HEK293 (cell line): ENCODE data around the gene CDH12.

Experiments
- CTCF ChIA-PET: fragments of 350-600 bp; formaldehyde crosslinking; extraction: SDS; loops from one replicate; lab custom pipeline; 2021; ENCODE audit warnings: antibody characterized with exemption; lab: Yijun Ruan, JAX
- POLR2A ChIA-PET: fragments of 300-600 bp; formaldehyde crosslinking; extraction: SDS; loops from one replicate; lab custom pipeline; 2020; ENCODE audit warnings: antibody characterized with exemption, inconsistent platforms; lab: Yijun Ruan, JAX
- H3K27ac ChIP-seq: fragments of 200-500 bp; sonication (Bioruptor generic); 2 replicates; pipeline ENCODE4 v1.5.1; 2014; ENCODE audit warnings: low read depth, low read length, control low read depth, inconsistent platforms; ENCODE audit errors: extremely low read depth
- H3K36me3 ChIP-seq, 2 experiments: fragments of 200-500 bp in 1 of 2; sonication (Bioruptor generic) in 1 of 2; 1 replicate in 1 of 2; 2 replicates in 1 of 2; pipeline ENCODE4 v1.5.1; 2014 to 2017; ENCODE audit warnings: inconsistent platforms in 2 of 2, low read length in 2 of 2; ENCODE audit not compliant: control insufficient read depth in 2 of 2, insufficient read depth in 1 of 2
- H3K4me1 ChIP-seq: fragments of 200-500 bp; sonication (Bioruptor generic); 2 replicates; pipeline ENCODE4 v1.5.1; 2014; ENCODE audit warnings: mild to moderate bottlenecking, low read length, inconsistent platforms; ENCODE audit not compliant: control insufficient read depth, insufficient read depth
- H3K4me3 ChIP-seq: 2 replicates; pipeline ENCODE4 v1.5.1; 2011; ENCODE audit warnings: low read depth, mild to moderate bottlenecking, control low read depth, low read length, moderate library complexity
- H3K9me3 ChIP-seq: fragments of 200-500 bp; sonication (Bioruptor generic); 2 replicates; pipeline ENCODE4 v1.5.1; 2014; ENCODE audit warnings: low read depth, low read length, inconsistent platforms; ENCODE audit not compliant: control insufficient read depth, insufficient read depth
- GLI2 ChIP-seq: fragments of 450-650 bp; formaldehyde crosslinking; IDR thresholded peaks from 2 replicates; pipeline ENCODE4; 2017; ENCODE audit warnings: missing biosample characterization, missing genetic modification characterization, low read depth, borderline replicate concordance
- HIC1 ChIP-seq: fragments of 450-650 bp; formaldehyde crosslinking; IDR thresholded peaks from 2 replicates; pipeline ENCODE4 v1.5.1; 2016; ENCODE audit warnings: missing biosample characterization, missing genetic modification characterization
- HOXD13 ChIP-seq: sonication (generic); formaldehyde crosslinking; IDR thresholded peaks from 2 replicates; pipeline ENCODE4 v1.8.0; 2022; ENCODE audit warnings: missing genetic modification reagents, borderline replicate concordance
- KLF8 ChIP-seq: fragments of 450-650 bp; formaldehyde crosslinking; IDR thresholded peaks from 2 replicates; pipeline ENCODE4 v1.5.1; 2016; ENCODE audit warnings: missing biosample characterization, missing genetic modification characterization
- MEIS1 ChIP-seq: sonication (generic); formaldehyde crosslinking; IDR thresholded peaks from 2 replicates; pipeline ENCODE4 v1.8.1; 2022; ENCODE audit warnings: missing genetic modification reagents, mild to moderate bottlenecking, borderline replicate concordance
- SCRT1 ChIP-seq: fragments of 450-650 bp; formaldehyde crosslinking; IDR thresholded peaks from 2 replicates; pipeline ENCODE4 v1.5.1; 2016; ENCODE audit warnings: missing biosample characterization, missing genetic modification characterization, borderline replicate concordance
- SCRT2 ChIP-seq: fragments of 450-650 bp; formaldehyde crosslinking; IDR thresholded peaks from 2 replicates; pipeline ENCODE4 v1.5.1; 2016; ENCODE audit warnings: missing biosample characterization, missing genetic modification characterization
- ZBTB17 ChIP-seq: fragments of 450-650 bp; formaldehyde crosslinking; IDR thresholded peaks from 2 replicates; pipeline ENCODE4 v1.5.1; 2016; ENCODE audit warnings: missing biosample characterization, missing genetic modification characterization
- ZBTB21 ChIP-seq: fragments of 450-650 bp; formaldehyde crosslinking; IDR thresholded peaks from 2 replicates; pipeline ENCODE4 v1.5.1; 2017; ENCODE audit warnings: missing biosample characterization, missing genetic modification characterization
- ZFP41 ChIP-seq: fragments of 450-650 bp; formaldehyde crosslinking; IDR thresholded peaks from 2 replicates; pipeline ENCODE4 v1.5.1; 2016; ENCODE audit warnings: missing biosample characterization, missing genetic modification characterization, borderline replicate concordance
- ZNF324 ChIP-seq: fragments of 450-650 bp; formaldehyde crosslinking; IDR thresholded peaks from 2 replicates; pipeline ENCODE4 v1.5.1; 2016; ENCODE audit warnings: missing biosample characterization, missing genetic modification characterization
- ZNF335 ChIP-seq: fragments of 450-650 bp; formaldehyde crosslinking; conservative IDR thresholded peaks from 2 replicates; pipeline ENCODE4 v1.5.1; 2016; ENCODE audit warnings: missing biosample characterization, missing genetic modification characterization
- ZNF391 ChIP-seq: fragments of 450-650 bp; formaldehyde crosslinking; IDR thresholded peaks from 2 replicates; pipeline ENCODE4 v1.5.1; 2016; ENCODE audit warnings: low read depth, missing biosample characterization, missing genetic modification characterization, borderline replicate concordance
- ZNF426 ChIP-seq: fragments of 450-650 bp; formaldehyde crosslinking; IDR thresholded peaks from 2 replicates; pipeline ENCODE4 v1.5.1; 2017; ENCODE audit warnings: missing biosample characterization, missing genetic modification characterization, mild to moderate bottlenecking, inconsistent platforms, moderate library complexity
- ZNF48 ChIP-seq: fragments of 450-650 bp; formaldehyde crosslinking; IDR thresholded peaks from 2 replicates; pipeline ENCODE4 v1.5.1; 2016; ENCODE audit warnings: missing biosample characterization, missing genetic modification characterization
- ZNF521 ChIP-seq: fragments of 450-650 bp; formaldehyde crosslinking; IDR thresholded peaks from 2 replicates; pipeline ENCODE4 v1.5.1; 2017; ENCODE audit warnings: missing biosample characterization, mild to moderate bottlenecking, missing genetic modification characterization
- ZNF529 ChIP-seq: fragments of 450-650 bp; formaldehyde crosslinking; IDR thresholded peaks from 2 replicates; pipeline ENCODE4 v1.5.1; 2017; ENCODE audit warnings: missing genetic modification characterization, missing biosample characterization; ENCODE audit not compliant: insufficient replicate concordance
- ZNF571 ChIP-seq: fragments of 450-650 bp; formaldehyde crosslinking; IDR thresholded peaks from 2 replicates; pipeline ENCODE4 v1.5.0; 2017; ENCODE audit warnings: missing biosample characterization, missing genetic modification characterization
- ZNF610 ChIP-seq: fragments of 450-650 bp; formaldehyde crosslinking; IDR thresholded peaks from 2 replicates; pipeline ENCODE4 v1.5.1; 2016; ENCODE audit warnings: missing biosample characterization, missing genetic modification characterization, borderline replicate concordance
- ZNF629 ChIP-seq: fragments of 450-650 bp; formaldehyde crosslinking; IDR thresholded peaks from 2 replicates; pipeline ENCODE4 v1.5.1; 2017; ENCODE audit warnings: missing biosample characterization, missing genetic modification characterization
- ZNF670 ChIP-seq: fragments of 450-650 bp; formaldehyde crosslinking; IDR thresholded peaks from 2 replicates; pipeline ENCODE4 v1.5.1; 2016; ENCODE audit warnings: missing biosample characterization, missing genetic modification characterization, low read depth
- ZNF747 ChIP-seq: fragments of 450-650 bp; formaldehyde crosslinking; IDR thresholded peaks from 2 replicates; pipeline ENCODE4 v1.5.1; 2016; ENCODE audit warnings: missing biosample characterization, missing genetic modification characterization
- ZNF76 ChIP-seq: fragments of 450-650 bp; formaldehyde crosslinking; IDR thresholded peaks from 2 replicates; pipeline ENCODE4; 2016; ENCODE audit warnings: low read depth, missing biosample characterization, missing genetic modification characterization, borderline replicate concordance
- ZNF777 ChIP-seq: fragments of 450-650 bp; formaldehyde crosslinking; IDR thresholded peaks from 2 replicates; pipeline ENCODE4 v1.5.1; 2017; ENCODE audit warnings: missing biosample characterization, missing genetic modification characterization, borderline replicate concordance
- ZNF830 ChIP-seq: fragments of 450-650 bp; IDR thresholded peaks from 2 replicates; pipeline ENCODE4 v1.5.0; 2018; ENCODE audit warnings: missing biosample characterization, missing genetic modification characterization, low read depth, mild to moderate bottlenecking, moderate library complexity
- TF ChIP-seq, protein P1 (sequence below): fragments of 450-650 bp; formaldehyde crosslinking; IDR thresholded peaks from 2 replicates; pipeline ENCODE4 v1.5.1; 2016; ENCODE audit warnings: missing biosample characterization, missing genetic modification characterization
- TF ChIP-seq, protein P2 (sequence below): fragments of 450-650 bp; formaldehyde crosslinking; IDR thresholded peaks from 2 replicates; pipeline ENCODE4 v1.5.1; 2016; ENCODE audit warnings: missing biosample characterization, missing genetic modification characterization

CDH12 gene

DNA sequence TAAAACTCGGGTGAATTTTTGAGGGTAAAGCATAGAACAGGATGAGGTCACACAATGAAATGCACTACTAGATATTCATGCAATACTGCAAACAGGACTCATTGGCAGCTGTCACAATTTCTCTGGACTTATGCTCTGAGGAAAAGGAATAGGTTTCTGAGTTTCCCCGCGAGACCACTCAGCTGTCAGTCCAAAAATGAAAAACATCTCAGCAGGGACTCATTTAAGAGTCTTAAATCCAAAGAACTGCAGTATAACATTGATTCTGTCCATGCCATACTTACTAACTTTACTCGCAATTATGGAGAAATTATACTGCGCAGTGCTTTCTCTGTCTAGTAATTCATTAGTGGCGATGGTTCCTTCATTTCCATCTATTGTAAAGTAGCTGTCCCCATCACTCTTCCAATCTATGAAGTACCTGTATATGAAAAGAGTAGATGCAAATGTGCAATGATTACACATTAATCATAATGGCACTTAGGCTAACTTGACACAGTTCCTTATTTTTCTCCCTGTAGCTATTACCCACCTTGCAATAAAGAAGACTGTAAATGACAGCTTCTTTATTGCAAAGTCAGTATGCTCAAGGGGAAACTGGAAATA, 1070.0 kb downstream of the CDH12 start:
- no peak overlapping the region for H3K27ac ChIP-seq
- H3K4me3 ChIP-seq = no peak overlapping the region
- H3K36me3 ChIP-seq = no peaks in the 10 kb centered on the region
- TF ChIP-seq ZNF426 (no peak), ZNF830 (no peak), SCRT1 (tag by site-specific recombination) (no peak), SCRT2 (tag by site-specific recombination) (no peak), ZNF521 (tag by site-specific recombination) (no peak), ZNF610 (no peak), ZFP41 (tag by site-specific recombination) (no peak), ZNF670 (tag by site-specific recombination) (no peak), MEIS1 (CRISPR knock-in tag) (no peak), ZNF629 (tag by site-specific recombination) (no peak), ZNF391 (tag by site-specific recombination) (no peak), ZNF76 (tag by site-specific recombination) (no peak)
- TF ChIP-seq, protein P1, sequence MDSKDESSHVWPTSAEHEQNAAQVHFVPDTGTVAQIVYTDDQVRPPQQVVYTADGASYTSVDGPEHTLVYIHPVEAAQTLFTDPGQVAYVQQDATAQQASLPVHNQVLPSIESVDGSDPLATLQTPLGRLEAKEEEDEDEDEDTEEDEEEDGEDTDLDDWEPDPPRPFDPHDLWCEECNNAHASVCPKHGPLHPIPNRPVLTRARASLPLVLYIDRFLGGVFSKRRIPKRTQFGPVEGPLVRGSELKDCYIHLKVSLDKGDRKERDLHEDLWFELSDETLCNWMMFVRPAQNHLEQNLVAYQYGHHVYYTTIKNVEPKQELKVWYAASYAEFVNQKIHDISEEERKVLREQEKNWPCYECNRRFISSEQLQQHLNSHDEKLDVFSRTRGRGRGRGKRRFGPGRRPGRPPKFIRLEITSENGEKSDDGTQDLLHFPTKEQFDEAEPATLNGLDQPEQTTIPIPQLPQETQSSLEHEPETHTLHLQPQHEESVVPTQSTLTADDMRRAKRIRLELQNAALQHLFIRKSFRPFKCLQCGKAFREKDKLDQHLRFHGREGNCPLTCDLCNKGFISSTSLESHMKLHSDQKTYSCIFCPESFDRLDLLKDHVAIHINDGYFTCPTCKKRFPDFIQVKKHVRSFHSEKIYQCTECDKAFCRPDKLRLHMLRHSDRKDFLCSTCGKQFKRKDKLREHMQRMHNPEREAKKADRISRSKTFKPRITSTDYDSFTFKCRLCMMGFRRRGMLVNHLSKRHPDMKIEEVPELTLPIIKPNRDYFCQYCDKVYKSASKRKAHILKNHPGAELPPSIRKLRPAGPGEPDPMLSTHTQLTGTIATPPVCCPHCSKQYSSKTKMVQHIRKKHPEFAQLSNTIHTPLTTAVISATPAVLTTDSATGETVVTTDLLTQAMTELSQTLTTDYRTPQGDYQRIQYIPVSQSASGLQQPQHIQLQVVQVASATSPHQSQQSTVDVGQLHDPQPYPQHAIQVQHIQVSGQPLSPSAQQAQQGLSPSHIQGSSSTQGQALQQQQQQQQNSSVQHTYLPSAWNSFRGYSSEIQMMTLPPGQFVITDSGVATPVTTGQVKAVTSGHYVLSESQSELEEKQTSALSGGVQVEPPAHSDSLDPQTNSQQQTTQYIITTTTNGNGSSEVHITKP (tag by site-specific recombination) = no peak
- TF ChIP-seq, protein P2, sequence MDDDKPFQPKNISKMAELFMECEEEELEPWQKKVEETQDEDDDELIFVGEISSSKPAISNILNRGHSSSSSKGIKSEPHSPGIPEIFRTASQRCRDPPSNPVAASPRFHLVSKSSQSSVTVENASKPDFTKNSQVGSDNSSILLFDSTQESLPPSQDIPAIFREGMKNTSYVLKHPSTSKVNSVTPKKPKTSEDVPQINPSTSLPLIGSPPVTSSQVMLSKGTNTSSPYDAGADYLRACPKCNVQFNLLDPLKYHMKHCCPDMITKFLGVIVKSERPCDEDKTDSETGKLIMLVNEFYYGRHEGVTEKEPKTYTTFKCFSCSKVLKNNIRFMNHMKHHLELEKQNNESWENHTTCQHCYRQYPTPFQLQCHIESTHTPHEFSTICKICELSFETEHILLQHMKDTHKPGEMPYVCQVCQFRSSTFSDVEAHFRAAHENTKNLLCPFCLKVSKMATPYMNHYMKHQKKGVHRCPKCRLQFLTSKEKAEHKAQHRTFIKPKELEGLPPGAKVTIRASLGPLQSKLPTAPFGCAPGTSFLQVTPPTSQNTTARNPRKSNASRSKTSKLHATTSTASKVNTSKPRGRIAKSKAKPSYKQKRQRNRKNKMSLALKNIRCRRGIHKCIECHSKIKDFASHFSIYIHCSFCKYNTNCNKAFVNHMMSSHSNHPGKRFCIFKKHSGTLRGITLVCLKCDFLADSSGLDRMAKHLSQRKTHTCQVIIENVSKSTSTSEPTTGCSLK (tag by site-specific recombination) = no peak
- no peaks in the 10 kb centered on the region for H3K9me3 ChIP-seq
- H3K4me1 ChIP-seq = no peaks in the 10 kb centered on the region
- POLR2A ChIA-PET = no interaction called here
- CTCF ChIA-PET = interaction anchor here (0.6 kb wide), 1 partner anchor 1989 kb away, joined by 5 read pairs; no protein-coding TSS in a partner anchor

GRCh38 chr5:21776466-21776865, 1076.7 kb downstream of the CDH12 start:
- no peak overlapping the region for H3K4me3 ChIP-seq

More at GRCh38 chr5:21776466-21776865, 1076.7 kb downstream of the CDH12 start:
- H3K36me3 ChIP-seq = no peaks in the 10 kb centered on the region
- no peaks in the 10 kb centered on the region for H3K4me1 ChIP-seq
- no peak overlapping the region for H3K27ac ChIP-seq
- ChIA-PET CTCF (no interaction called here), POLR2A (no interaction called here)
- TF ChIP-seq ZBTB17 (tag by site-specific recombination) = no peak
- TF ChIP-seq ZNF48 (tag by site-specific recombination) = no peak
- no peak for TF ChIP-seq HIC1 (tag by site-specific recombination)
- TF ChIP-seq GLI2 (tag by site-specific recombination) = no peak
- TF ChIP-seq ZNF777 (tag by site-specific recombination) = no peak
- no peak for TF ChIP-seq ZNF529 (tag by site-specific recombination)
- TF ChIP-seq ZNF571 (tag by site-specific recombination) = no peak
- TF ChIP-seq KLF8 (tag by site-specific recombination) = no peak
- TF ChIP-seq ZNF324 = no peak
- TF ChIP-seq HOXD13 (CRISPR knock-in tag) = no peak
- TF ChIP-seq ZBTB21 (tag by site-specific recombination) = no peak
- TF ChIP-seq ZNF335 = no peak
- no peak for TF ChIP-seq ZNF747 (tag by site-specific recombination)
- no peaks in the 10 kb centered on the region for H3K9me3 ChIP-seq
